Measurements from ENCODE around the gene MACROD2. TPM values are rescaled to one million over a fixed set of nuclear protein-coding genes. Genes with fewer than 3 reads are reported as not detected.

Gene MACROD2
- total and polyA plus RNA-seq, 2 donors (not counting 1 experiment from before 2014, with no cell fraction given): 5.3 to 6.7 TPM

DNA sequence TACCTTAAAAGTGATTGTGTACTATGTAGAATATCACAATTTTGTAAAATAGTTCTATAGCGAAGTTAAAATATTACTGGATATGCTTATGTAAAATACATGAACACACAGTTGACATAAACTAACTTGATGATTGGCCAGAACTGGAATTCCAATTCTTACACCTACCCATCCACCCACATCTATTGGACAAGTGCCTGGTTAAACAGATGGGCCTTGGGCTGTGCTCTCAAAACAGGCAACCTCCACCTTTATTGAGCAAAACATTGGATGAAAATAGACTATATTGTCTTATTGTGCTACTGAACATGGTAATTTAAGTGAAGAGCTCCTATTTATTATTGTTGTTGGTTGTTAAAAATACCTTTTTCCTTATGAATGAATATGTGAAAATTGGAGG lies 496.1 kb downstream of the MACROD2 start:
- Histone ChIP-seq H3K4me1 (ENCODE audit: control insufficient read depth in 2 of 2, insufficient read depth in 2 of 2, low read length in 2 of 2) (no peaks in the 10 kb centered on the region), H3K27ac (ENCODE audit: low read length in 2 of 2) (no peak overlapping the region), H2AFZ (ENCODE audit: insufficient read depth, low read depth, low read length, poor library complexity, severe bottlenecking) (no peak overlapping the region), H3K36me3 (replicated peaks in 1 of 2; ENCODE audit: control extremely low read depth in 1 of 2, control insufficient read depth in 1 of 2, extremely low read depth in 1 of 2, insufficient read depth in 2 of 2, low read length in 1 of 2) (no peaks in the 10 kb centered on the region), H3K79me2 (ENCODE audit: control insufficient read depth, insufficient read depth, low read length) (no peaks in the 10 kb centered on the region), H3K27me3 (replicated peaks in 1 of 4; ENCODE audit: control extremely low read depth in 1 of 4, control insufficient read depth in 3 of 4, insufficient read depth in 4 of 4, low read length in 3 of 4) (no peaks in the 10 kb centered on the region), H3K9me3 (ENCODE audit: control extremely low read depth in 1 of 3, control insufficient read depth in 2 of 3, insufficient read depth in 1 of 3, low read length in 2 of 3) (no peaks in the 10 kb centered on the region), H3K4me3 (ENCODE audit: control extremely low read depth in 1 of 5, extremely low read depth in 1 of 5, insufficient read depth in 1 of 5, low read depth in 2 of 5, low read length in 4 of 5) (no peak overlapping the region), H3K9ac (ENCODE audit: low read length) (no peak overlapping the region), H4K20me1 (ENCODE audit: control insufficient read depth, insufficient read depth, low read length, poor library complexity, severe bottlenecking) (no peaks in the 10 kb centered on the region), H3K4me2 (replicated peaks; ENCODE audit: low read depth, low read length, poor library complexity, severe bottlenecking) (no peak overlapping the region)
- POLR2A ChIA-PET: no interaction called here
- intact Hi-C loops (cut with micrococcal nuclease): no loop called here
- WGBS (ENCODE audit: insufficient coverage): no CpG with 5 or more reads among the region's 1 CpG
- peaks cover 6% of the 10 kb centered on the region for H3K27me3 Mint-ChIP-seq
- H3K4me1 Mint-ChIP-seq: no peaks in the 10 kb centered on the region
- no peak overlapping the region for H3K4me3 Mint-ChIP-seq
- H3K9me3 Mint-ChIP-seq (ENCODE audit: insufficient read depth): no peaks in the 10 kb centered on the region
- no peak overlapping the region for H3K27ac Mint-ChIP-seq
- ATAC-seq (ENCODE audit: low read depth) (no peak), DNase-seq (no peak)
- TF ChIP-seq, protein P1, sequence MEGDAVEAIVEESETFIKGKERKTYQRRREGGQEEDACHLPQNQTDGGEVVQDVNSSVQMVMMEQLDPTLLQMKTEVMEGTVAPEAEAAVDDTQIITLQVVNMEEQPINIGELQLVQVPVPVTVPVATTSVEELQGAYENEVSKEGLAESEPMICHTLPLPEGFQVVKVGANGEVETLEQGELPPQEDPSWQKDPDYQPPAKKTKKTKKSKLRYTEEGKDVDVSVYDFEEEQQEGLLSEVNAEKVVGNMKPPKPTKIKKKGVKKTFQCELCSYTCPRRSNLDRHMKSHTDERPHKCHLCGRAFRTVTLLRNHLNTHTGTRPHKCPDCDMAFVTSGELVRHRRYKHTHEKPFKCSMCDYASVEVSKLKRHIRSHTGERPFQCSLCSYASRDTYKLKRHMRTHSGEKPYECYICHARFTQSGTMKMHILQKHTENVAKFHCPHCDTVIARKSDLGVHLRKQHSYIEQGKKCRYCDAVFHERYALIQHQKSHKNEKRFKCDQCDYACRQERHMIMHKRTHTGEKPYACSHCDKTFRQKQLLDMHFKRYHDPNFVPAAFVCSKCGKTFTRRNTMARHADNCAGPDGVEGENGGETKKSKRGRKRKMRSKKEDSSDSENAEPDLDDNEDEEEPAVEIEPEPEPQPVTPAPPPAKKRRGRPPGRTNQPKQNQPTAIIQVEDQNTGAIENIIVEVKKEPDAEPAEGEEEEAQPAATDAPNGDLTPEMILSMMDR (IDR thresholded peaks at IDR 0.05): no peak
- TF ChIP-seq EZH2 (IDR thresholded peaks at IDR 0.05; ENCODE audit: borderline replicate concordance, insufficient read depth, low read depth, low read length, poor library complexity, severe bottlenecking): no peak
- CTCF ChIA-PET: no interaction called here

GRCh38 chr20:14493408-14493807 lies 498.1 kb downstream of the MACROD2 start:
- ChIA-PET CTCF (no interaction called here), POLR2A (no interaction called here)
- Mint-ChIP-seq H3K4me3 (no peak overlapping the region), H3K27ac (no peak overlapping the region), H3K27me3 (peaks cover 4% of the 10 kb centered on the region), H3K4me1 (no peaks in the 10 kb centered on the region), H3K9me3 (ENCODE audit: insufficient read depth) (no peaks in the 10 kb centered on the region)
- Histone ChIP-seq H3K27me3 (replicated peaks in 1 of 4; ENCODE audit: control extremely low read depth in 1 of 4, control insufficient read depth in 3 of 4, insufficient read depth in 4 of 4, low read length in 3 of 4) (no peaks in the 10 kb centered on the region), H3K4me1 (ENCODE audit: control insufficient read depth in 2 of 2, insufficient read depth in 2 of 2, low read length in 2 of 2) (no peaks in the 10 kb centered on the region), H3K27ac (ENCODE audit: low read length in 2 of 2) (no peak overlapping the region), H3K4me3 (ENCODE audit: control extremely low read depth in 1 of 5, extremely low read depth in 1 of 5, insufficient read depth in 1 of 5, low read depth in 2 of 5, low read length in 4 of 5) (no peak overlapping the region), H3K79me2 (ENCODE audit: control insufficient read depth, insufficient read depth, low read length) (no peaks in the 10 kb centered on the region), H3K9ac (ENCODE audit: low read length) (no peak overlapping the region), H3K4me2 (replicated peaks; ENCODE audit: low read depth, low read length, poor library complexity, severe bottlenecking) (no peak overlapping the region), H2AFZ (ENCODE audit: insufficient read depth, low read depth, low read length, poor library complexity, severe bottlenecking) (no peak overlapping the region), H3K36me3 (replicated peaks in 1 of 2; ENCODE audit: control extremely low read depth in 1 of 2, control insufficient read depth in 1 of 2, extremely low read depth in 1 of 2, insufficient read depth in 2 of 2, low read length in 1 of 2) (no peaks in the 10 kb centered on the region), H4K20me1 (ENCODE audit: control insufficient read depth, insufficient read depth, low read length, poor library complexity, severe bottlenecking) (no peaks in the 10 kb centered on the region), H3K9me3 (ENCODE audit: control extremely low read depth in 1 of 3, control insufficient read depth in 2 of 3, insufficient read depth in 1 of 3, low read length in 2 of 3) (no peaks in the 10 kb centered on the region)
- DNase-seq (no peak), ATAC-seq (ENCODE audit: low read depth) (no peak)
- TF ChIP-seq, protein P1 (IDR thresholded peaks at IDR 0.05): no peak
- WGBS (ENCODE audit: insufficient coverage): no CpG with 5 or more reads among the region's 1 CpG
- intact Hi-C loops (cut with micrococcal nuclease): no loop called here
